ENCODE data around the gene CR2.
"Not testable (repeated sequence)": the region's sequence is repeated elsewhere in the genome, so short reads cannot be mapped to it uniquely, and the experiment has no call there.

The CR2 gene

DNA sequence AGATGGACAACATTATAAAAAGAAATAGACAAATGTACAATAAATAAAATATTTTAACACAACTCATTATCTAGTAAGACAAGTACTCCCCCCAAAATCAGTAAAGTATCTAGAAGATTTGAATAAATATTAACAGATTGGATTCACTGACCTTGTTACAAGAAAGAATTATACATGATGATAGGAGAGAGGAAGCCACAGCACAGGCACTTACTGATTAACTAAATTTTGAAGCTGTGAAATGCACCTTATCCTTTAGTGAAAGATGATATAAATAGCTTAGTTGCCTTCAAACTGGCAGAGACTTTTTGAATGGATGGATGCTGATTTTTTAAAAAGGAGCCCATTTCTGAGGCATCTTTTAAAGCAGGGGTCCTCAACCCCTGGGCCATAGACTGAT, 50.3 kb downstream of the CR2 start:
- no peak for TF ChIP-seq ZFX (IDR thresholded peaks at IDR 0.05; ENCODE audit: borderline replicate concordance)
- TF ChIP-seq, protein P1, sequence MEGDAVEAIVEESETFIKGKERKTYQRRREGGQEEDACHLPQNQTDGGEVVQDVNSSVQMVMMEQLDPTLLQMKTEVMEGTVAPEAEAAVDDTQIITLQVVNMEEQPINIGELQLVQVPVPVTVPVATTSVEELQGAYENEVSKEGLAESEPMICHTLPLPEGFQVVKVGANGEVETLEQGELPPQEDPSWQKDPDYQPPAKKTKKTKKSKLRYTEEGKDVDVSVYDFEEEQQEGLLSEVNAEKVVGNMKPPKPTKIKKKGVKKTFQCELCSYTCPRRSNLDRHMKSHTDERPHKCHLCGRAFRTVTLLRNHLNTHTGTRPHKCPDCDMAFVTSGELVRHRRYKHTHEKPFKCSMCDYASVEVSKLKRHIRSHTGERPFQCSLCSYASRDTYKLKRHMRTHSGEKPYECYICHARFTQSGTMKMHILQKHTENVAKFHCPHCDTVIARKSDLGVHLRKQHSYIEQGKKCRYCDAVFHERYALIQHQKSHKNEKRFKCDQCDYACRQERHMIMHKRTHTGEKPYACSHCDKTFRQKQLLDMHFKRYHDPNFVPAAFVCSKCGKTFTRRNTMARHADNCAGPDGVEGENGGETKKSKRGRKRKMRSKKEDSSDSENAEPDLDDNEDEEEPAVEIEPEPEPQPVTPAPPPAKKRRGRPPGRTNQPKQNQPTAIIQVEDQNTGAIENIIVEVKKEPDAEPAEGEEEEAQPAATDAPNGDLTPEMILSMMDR (IDR thresholded peaks at IDR 0.05): no peak
- H3K27ac ChIP-seq: no peak overlapping the region

DNA sequence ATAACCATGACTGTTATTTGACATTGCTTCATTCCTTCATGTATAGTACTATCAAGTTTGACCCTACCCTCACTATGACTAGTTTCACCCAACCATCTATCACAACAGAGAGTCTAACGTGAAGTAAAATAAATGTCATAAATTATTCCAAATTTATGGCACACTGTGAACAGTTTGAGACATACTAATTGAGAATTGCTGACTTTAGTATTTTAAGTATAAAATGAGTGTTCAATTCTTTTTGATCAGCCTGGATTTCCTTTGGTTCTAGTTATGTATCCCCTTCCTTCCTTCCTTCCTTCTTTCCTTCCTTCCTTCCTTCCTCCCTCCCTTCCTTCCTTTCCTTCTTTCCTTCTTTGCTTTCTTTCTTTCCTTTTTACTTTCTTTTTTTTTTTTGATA, 56.3 kb downstream of the CR2 start:
- TF ChIP-seq, protein P1 (IDR thresholded peaks at IDR 0.05): no peak
- TF ChIP-seq ZFX (IDR thresholded peaks at IDR 0.05; ENCODE audit: borderline replicate concordance): no peak
- no peak overlapping the region for H3K27ac ChIP-seq

DNA sequence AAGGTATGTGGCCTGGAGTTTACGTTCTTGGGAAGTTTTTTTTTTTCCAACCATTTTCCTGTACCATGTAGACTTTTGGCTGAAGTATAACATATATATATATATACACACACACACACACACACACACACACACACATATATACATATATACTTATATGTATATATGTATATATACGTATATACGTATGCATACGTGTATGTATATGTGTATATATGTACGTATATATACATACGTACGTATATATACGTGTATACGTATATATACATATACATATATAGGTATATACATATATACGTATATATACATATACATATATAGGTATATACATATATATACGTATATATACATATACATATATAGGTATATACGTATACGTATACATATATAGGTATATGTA, 60.8 kb downstream of the CR2 start:
- TF ChIP-seq, protein P1 (IDR thresholded peaks at IDR 0.05): no peak
- TF ChIP-seq ZFX (IDR thresholded peaks at IDR 0.05; ENCODE audit: borderline replicate concordance): no peak

DNA sequence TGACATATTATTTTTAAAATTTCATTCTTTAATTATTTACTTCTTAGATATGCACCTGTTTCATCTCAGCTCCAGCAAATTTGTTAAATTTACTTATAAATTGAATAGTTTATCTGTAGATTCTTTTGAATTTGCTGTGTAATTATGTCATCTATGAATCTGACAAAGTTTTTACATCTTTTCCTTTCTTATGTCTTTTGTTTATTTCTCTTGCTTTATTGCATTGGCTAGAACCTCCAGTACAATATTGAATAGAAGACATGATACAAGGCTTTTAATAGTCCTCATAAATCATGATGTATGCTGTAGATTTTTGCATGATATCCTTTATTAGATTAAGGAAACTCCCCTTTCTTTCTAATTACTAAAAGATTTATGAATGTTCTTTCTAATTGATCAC, 62.6 kb downstream of the CR2 start:
- TF ChIP-seq, protein P1 (IDR thresholded peaks at IDR 0.05): no peak
- TF ChIP-seq ZFX (IDR thresholded peaks at IDR 0.05; ENCODE audit: borderline replicate concordance): no peak
- H3K27ac ChIP-seq: no peak overlapping the region

More for the DNA sequence above, 60.8 kb downstream of the CR2 start:
- H3K27ac ChIP-seq: no peak overlapping the region

DNA sequence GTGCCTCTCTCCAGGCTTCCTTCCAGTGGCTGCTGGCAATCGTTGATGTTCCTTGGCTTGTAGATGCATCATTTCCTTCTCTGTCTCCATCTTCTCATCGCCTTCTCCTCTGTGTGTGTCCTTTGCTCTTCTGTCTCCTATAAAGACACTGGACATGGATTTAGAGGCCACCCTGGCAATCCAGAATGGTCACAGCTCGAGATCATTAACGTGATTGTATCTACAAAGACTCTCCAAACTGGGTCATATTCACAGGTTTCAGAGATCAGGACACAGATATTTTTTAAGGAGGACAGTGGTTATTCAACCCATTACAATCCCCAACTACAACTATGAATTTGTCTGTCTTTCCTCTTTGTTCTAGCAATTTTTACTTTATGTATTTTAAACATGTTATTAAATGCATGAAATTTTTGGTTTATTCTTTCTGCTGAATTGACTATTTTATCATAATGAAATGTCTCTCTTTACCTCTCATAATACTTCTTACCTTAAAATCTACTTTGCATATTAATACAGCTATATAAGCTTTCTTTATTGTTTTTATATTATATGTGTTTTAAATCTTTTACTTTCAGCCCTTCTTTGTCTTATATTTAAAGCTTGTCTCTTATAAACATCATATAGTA, 64.6 kb downstream of the CR2 start:
- H3K27ac ChIP-seq: no peak overlapping the region
- TF ChIP-seq, protein P1 (IDR thresholded peaks at IDR 0.05): no peak
- TF ChIP-seq ZFX (IDR thresholded peaks at IDR 0.05; ENCODE audit: borderline replicate concordance): no peak

DNA sequence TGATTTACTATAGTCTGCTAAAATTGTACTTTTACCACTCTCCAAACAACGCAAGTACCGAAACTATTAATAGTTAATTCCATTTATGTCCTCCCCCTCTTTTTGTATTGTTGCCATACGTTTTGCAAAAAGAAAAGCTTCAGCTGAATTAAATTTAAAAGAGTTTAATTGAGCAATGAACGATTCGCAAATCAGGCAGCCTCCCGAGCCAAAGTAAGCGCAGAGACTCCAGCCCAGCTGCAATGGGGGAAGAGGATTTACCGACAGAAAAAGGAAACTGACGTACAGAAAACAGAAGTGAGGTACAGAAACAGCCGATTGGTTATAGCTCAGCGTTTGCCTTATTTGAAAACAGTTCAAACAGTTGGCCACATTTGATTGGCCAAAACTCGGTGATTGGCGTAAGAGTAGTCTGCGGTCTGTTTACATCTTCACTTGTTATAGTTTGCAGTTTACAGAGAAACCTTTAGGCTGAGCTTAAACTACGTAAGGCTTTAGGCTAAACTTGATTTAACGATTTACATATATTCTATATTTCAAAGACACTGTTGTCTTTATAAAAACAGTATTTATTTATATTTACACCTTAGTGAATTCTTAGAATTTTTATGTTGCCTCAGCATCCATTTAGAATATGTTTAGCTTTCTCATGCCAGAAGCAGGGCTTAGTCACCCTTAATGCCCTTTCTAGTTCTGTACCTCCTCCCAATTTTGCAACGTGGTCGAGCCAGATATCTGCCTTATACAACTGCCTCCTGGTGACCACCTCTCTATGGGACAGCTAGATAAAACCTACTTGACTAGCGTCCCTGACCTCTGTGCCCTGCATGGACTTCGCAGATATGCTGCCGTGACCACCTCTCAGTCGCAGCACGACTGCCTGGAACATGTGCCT, 65.6 kb downstream of the CR2 start:
- H3K27ac ChIP-seq: no peak overlapping the region
- TF ChIP-seq, protein P1 (IDR thresholded peaks at IDR 0.05): no peak
- no peak for TF ChIP-seq ZFX (IDR thresholded peaks at IDR 0.05; ENCODE audit: borderline replicate concordance)

DNA sequence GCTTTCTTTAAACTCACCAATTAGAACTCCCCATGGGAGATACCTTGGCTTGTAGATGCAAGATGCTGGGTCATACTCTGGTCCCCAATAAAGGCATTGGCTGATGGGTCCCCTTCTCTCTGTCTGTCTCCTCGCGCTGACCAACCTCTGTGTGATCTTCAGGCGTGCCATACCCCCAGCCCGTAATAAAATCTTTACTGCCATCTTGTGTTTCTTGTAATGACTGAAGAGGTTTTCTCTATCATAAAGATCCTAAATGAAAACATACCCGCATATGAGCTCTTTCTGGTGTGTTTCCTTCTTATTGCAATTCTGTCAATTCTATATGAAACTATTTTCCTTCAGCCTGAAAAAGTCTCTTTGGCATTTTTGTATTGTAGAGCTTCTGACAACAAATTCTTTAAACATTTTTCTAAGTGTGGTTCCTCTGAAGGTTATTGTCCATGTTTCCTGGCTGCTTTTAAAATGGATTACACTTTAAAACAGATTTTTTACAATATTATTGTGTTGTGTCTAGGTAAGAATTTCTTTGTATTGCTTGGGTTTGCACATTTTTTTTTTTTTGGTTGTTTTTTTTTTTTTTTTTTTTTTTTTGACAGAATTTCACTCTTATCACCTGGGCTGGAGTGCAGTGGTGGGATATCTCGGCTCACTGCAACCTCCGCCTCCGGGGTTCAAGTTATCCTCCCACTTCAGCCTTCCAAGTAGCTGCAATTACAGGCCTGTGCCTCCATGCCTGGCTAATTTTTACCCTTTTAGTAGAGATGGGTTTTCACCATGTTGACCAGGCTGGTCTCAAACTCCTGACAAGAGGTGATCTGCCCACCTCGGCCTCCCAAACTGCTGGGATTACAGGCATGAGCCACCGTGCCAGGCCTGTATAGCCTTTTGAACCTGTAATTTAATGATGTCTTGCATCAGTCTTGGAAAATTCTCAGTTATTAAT, 66.5 kb downstream of the CR2 start:
- H3K27ac ChIP-seq: not testable (repeated sequence)

DNA sequence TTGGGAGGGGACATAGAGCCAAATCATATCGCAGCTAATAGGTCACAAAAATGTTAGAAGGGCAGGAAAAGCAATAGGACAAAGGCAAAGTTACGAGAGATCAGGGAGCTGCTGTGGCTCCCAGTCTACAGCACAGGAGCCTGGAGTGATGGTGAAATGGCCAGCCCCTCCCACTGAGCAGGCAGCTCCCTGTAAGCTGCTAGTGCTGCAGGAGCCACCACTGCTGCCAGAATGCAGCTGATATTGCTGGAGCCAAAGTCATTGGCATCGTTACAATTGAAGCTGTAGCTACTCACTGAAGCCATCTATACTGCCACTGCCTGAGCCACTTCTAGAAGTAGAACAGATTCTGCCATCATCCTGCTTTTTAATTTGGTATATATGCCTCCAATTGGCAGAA, 71.1 kb downstream of the CR2 start:
- not testable (repeated sequence) for H3K27ac ChIP-seq

DNA sequence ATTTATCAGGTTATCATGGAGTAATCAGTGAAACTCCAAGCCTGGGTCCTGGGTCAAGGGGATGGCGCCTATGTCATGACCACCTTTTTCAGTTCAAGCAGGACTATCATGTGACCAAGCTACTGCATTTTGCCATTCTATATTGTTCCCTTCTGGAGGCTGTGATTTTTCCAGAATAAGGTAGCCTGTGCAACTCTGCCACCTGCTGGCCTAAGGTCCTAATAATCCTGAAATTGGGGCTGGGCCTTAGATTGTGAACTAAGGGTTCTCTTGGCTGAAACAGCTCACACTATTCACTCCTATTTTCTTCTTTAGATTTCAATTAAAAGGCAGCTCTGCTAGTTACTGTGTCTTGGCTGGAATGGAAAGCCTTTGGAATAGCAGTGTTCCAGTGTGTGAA, 74.3 kb downstream of the CR2 start:
- H3K27ac ChIP-seq: not testable (repeated sequence)

DNA sequence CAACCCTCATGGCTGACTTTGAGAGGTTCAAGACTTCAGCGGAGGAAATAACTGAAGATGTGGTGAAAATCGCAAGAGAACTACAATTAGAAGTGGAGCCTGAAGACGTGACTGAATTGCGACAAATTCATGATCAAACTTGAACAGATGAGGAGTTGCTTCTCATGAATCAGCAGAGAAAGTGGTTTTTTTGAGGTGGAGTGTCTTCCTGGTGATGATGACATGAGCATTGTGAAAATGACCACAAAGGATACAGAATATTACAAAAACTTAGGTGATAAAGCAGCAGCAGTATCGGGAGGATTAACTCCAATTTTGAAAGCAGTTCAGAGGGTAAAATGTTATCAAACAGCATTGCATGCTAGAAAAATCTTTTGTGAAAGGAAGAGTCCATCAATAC, 82.1 kb downstream of the CR2 start:
- H3K27ac ChIP-seq: not testable (repeated sequence)
